ENCODE results near the gene CAAP1.
A peak's percentile ranks its signal among the peaks of the same experiment; 100 is the strongest.
"Not testable (repeated sequence)": the region's sequence is repeated elsewhere in the genome, so short reads cannot be mapped to it uniquely, and the experiment has no call there.

Gene CAAP1

GRCh38 chr9:26856413-26857032, 36.1 kb downstream of the CAAP1 start:
- Histone ChIP-seq H3K9me2 (ENCODE audit: low read depth, low read length) (no peaks in the 10 kb centered on the region), H3K79me2 (ENCODE audit: insufficient read depth, low read length) (no peaks in the 10 kb centered on the region; the same call in 1 of the 2 replicates), H2AFZ (ENCODE audit: low read length) (no peak overlapping the region), H4K20me1 (ENCODE audit: insufficient read depth, low read length) (no peaks in the 10 kb centered on the region), H3K4me1 (ENCODE audit: insufficient read depth, low read length, severe bottlenecking) (no peaks in the 10 kb centered on the region), H3K9me3 (ENCODE audit: low read length) (no peaks in the 10 kb centered on the region), H3F3A (ENCODE audit: insufficient read depth, low read length) (no peaks in the 10 kb centered on the region), H3K4me3 (ENCODE audit: low read depth, low read length, poor library complexity, severe bottlenecking) (no peak overlapping the region), H3K36me3 (ENCODE audit: insufficient read depth, low read length) (peaks cover 87% of the 10 kb centered on the region), H3K4me2 (ENCODE audit: low read length) (no peak overlapping the region), H3K27me3 (ENCODE audit: insufficient read depth, low read length) (no peaks in the 10 kb centered on the region), H3K9ac (ENCODE audit: low read length) (no peak overlapping the region), H3K27ac (ENCODE audit: low read depth, low read length, poor library complexity, severe bottlenecking) (no peak overlapping the region)
- TF ChIP-seq CTCF (IDR thresholded peaks at IDR 0.05; ENCODE audit: low read length) = peak; percentile 66
- TF ChIP-seq EZH2 (IDR thresholded peaks at IDR 0.05; ENCODE audit: borderline replicate concordance, low read length) = no peak

- no peak for TF ChIP-seq EZH2 (IDR thresholded peaks at IDR 0.05; ENCODE audit: borderline replicate concordance, low read length)
- TF ChIP-seq CTCF (IDR thresholded peaks at IDR 0.05; ENCODE audit: low read length) = no peak
- H3K4me1 ChIP-seq (ENCODE audit: insufficient read depth, low read length, severe bottlenecking) = no peaks in the 10 kb centered on the region
- no peaks in the 10 kb centered on the region for H3K27me3 ChIP-seq (ENCODE audit: insufficient read depth, low read length)
- no peaks in the 10 kb centered on the region for H3F3A ChIP-seq (ENCODE audit: insufficient read depth, low read length)
- H3K9ac ChIP-seq (ENCODE audit: low read length) = no peak overlapping the region
- no peak overlapping the region for H3K4me3 ChIP-seq (ENCODE audit: low read depth, low read length, poor library complexity, severe bottlenecking)
- peaks cover 80% of the 10 kb centered on the region for H3K36me3 ChIP-seq (ENCODE audit: insufficient read depth, low read length)
- no peak overlapping the region for H2AFZ ChIP-seq (ENCODE audit: low read length)
- no peaks in the 10 kb centered on the region for H3K9me2 ChIP-seq (ENCODE audit: low read depth, low read length)
- no peak overlapping the region for H3K4me2 ChIP-seq (ENCODE audit: low read length)
- H3K27ac ChIP-seq (ENCODE audit: low read depth, low read length, poor library complexity, severe bottlenecking) = no peak overlapping the region
- H3K79me2 ChIP-seq (ENCODE audit: insufficient read depth, low read length) = no peaks in the 10 kb centered on the region; the same call in 1 of the 2 replicates
- H3K9me3 ChIP-seq (ENCODE audit: low read length) = no peaks in the 10 kb centered on the region
- no peaks in the 10 kb centered on the region for H4K20me1 ChIP-seq (ENCODE audit: insufficient read depth, low read length)
Measured at GRCh38 chr9:26850995-26851394, 41.6 kb downstream of the CAAP1 start.

DNA sequence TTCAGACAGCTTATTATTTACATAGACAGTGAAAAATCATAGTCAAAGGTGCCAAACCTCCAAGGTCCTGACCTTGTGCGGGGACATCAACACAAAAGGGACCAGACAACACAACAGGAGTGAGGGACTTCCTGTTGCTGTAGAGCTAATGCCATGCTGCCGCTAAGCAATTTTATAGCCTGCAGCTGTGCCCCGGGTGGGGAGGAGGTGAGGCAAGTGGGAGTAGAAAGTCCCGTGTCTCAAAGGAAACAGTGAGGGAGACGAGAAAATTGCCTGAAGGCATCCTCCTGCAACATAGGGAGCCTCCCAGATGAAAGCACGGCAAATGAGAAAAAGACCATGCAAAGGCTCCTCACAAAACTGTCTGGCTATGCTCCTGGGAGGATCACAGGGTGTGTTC, 58.8 kb downstream of the CAAP1 start:
- Histone ChIP-seq H3K4me3 (ENCODE audit: low read depth, low read length, poor library complexity, severe bottlenecking) (no peak overlapping the region), H3K27me3 (ENCODE audit: insufficient read depth, low read length) (no peaks in the 10 kb centered on the region), H3K27ac (ENCODE audit: low read depth, low read length, poor library complexity, severe bottlenecking) (no peak overlapping the region), H3K36me3 (ENCODE audit: insufficient read depth, low read length) (peaks cover 12% of the 10 kb centered on the region), H4K20me1 (ENCODE audit: insufficient read depth, low read length) (no peaks in the 10 kb centered on the region), H3K4me1 (ENCODE audit: insufficient read depth, low read length, severe bottlenecking) (no peaks in the 10 kb centered on the region), H3K4me2 (ENCODE audit: low read length) (no peak overlapping the region), H3K79me2 (ENCODE audit: insufficient read depth, low read length) (no peaks in the 10 kb centered on the region), H3K9ac (ENCODE audit: low read length) (no peak overlapping the region), H3K9me3 (ENCODE audit: low read length) (no peaks in the 10 kb centered on the region), H2AFZ (ENCODE audit: low read length) (no peak overlapping the region), H3K9me2 (ENCODE audit: low read depth, low read length) (no peaks in the 10 kb centered on the region), H3F3A (ENCODE audit: insufficient read depth, low read length) (no peaks in the 10 kb centered on the region)
- TF ChIP-seq EZH2 (IDR thresholded peaks at IDR 0.05; ENCODE audit: borderline replicate concordance, low read length) (no peak), CTCF (IDR thresholded peaks at IDR 0.05; ENCODE audit: low read length) (no peak)

DNA sequence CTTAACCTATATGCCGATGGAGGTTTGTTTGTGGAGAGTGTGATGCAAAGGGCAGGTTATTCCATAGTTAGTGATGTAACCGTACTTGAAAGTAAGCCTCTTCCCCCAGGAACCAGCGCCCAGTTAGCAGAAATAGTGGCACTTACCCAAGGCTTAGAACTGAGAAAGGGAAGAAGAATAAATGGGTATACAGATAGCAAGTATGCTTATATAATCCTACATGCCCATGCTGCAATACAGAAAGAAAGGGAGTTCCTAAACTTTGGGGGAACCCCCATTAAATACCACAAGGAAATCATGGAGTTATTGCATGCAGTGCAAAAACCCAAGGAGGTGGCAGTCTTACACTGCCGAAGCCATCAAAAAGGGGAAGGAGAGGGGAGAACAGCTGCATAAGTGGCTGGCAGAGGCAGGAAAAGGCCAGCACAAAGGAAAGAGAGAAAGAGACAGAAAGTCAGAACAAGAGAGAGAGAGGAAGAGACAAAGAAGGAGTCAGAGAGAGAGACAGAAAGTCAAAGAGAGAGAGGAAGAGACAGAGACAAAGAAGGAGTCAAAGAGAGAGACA, 64.1 kb downstream of the CAAP1 start:
- H4K20me1 ChIP-seq (ENCODE audit: insufficient read depth, low read length); H3K9me3 ChIP-seq (ENCODE audit: low read length); H3K9ac ChIP-seq (ENCODE audit: low read length); H3K4me3 ChIP-seq (ENCODE audit: low read depth, low read length, poor library complexity, severe bottlenecking); H3K9me2 ChIP-seq (ENCODE audit: low read depth, low read length); H3K27me3 ChIP-seq (ENCODE audit: insufficient read depth, low read length); H3K4me1 ChIP-seq (ENCODE audit: insufficient read depth, low read length, severe bottlenecking); H2AFZ ChIP-seq (ENCODE audit: low read length); H3K4me2 ChIP-seq (ENCODE audit: low read length); H3F3A ChIP-seq (ENCODE audit: insufficient read depth, low read length); H3K36me3 ChIP-seq (ENCODE audit: insufficient read depth, low read length); H3K79me2 ChIP-seq (ENCODE audit: insufficient read depth, low read length); H3K27ac ChIP-seq (ENCODE audit: low read depth, low read length, poor library complexity, severe bottlenecking): not testable (repeated sequence)
